Pancreas (tissue), 10 donors: ENCODE data around the gene FAM3C. TPM values are rescaled to one million over a fixed set of nuclear protein-coding genes. Genes with fewer than 3 reads are reported as not detected.

ENCODE experiments used
- ATAC-seq, 4 donors: fragments of 200-7000 bp; cut with Tn5 transposase; one replicate each; pipeline versions ENCODE4 v1.8.0 to v1.9.1; 2020; ENCODE audit warnings: mild to moderate bottlenecking in 4 of 4, moderate library complexity in 4 of 4
- DNase-seq, 6 donors: peaks; one replicate each; pipeline ENCODE4 v3.0.0-alpha.2; 2020
- FAIRE-seq: peaks from 2 replicates; lab custom pipeline; 2012; peaks lifted over from hg19 to GRCh38; lab: Jason Lieb, UNC
- H3K27ac ChIP-seq, 4 donors: fragments of 200-600 bp; sonication (generic); 1 replicate in 3 of 4; 2 replicates in 1 of 4; pipeline versions ENCODE4 v1.5.0 to v1.8.0; 2020
- H3K27me3 ChIP-seq, 4 donors: fragments of 200-600 bp; one replicate each; pipeline ENCODE4 v1.8.0; 2021
- H3K36me3 ChIP-seq, 3 donors: fragments of 200-600 bp; sonication (generic) in 1 of 3; one replicate each; pipeline versions ENCODE4 v1.5.0 to v1.8.0; 2020 to 2021
- H3K4me1 ChIP-seq, 3 donors: fragments of 200-600 bp; one replicate each; pipeline ENCODE4 v1.8.0; 2021
- H3K4me3 ChIP-seq, 4 donors: fragments of 200-600 bp; sonication (generic) in 2 of 4; one replicate each; pipeline versions ENCODE4 v1.5.0 to v1.8.0; 2020 to 2021
- H3K9me3 ChIP-seq, 4 donors: fragments of 200-600 bp; one replicate each; pipeline ENCODE4 v1.8.0; 2021
- WGBS, 2 donors: extraction: QIAGEN DNeasy Blood & Tissue Kit; methylation state at CpG; one replicate each; pipeline ENCODE4 v1.1.7; 2013; 5-methylcytosine and 5-hydroxymethylcytosine counted together
- intact Hi-C, 3 donors: fragments of 100-400 bp; cut with DNase I; formaldehyde crosslinking; loops; one replicate each; pipeline versions ENCODE4 v1.11.1 to v1.14.2; 2022
- polyA plus RNA-seq, 2 donors: library from polyadenylated mRNA; stranded (reverse); fragments of 200-250 nt; gene quantifications; one replicate each; pipeline ENCODE4 v1.2.3, GENCODE V29; 2013
- total RNA-seq, 6 donors: library from RNA; stranded (reverse); fragmentation: NEBNext Ultra II Directional in 4 of 6; extraction: Animal tissue kit (Norgen Biotek cat#: 25700) in 4 of 6; gene quantifications; one replicate each; pipeline versions ENCODE4 v1.2.1 to v1.2.4, GENCODE V29; 2021 to 2023
- TF ChIP-seq, protein P1 (sequence below), 4 donors: fragments of 200-600 bp; sonication (generic) in 3 of 4; IDR thresholded peaks; one replicate each; pipeline versions ENCODE4 v1.5.0 to v1.8.0; 2021; ENCODE audit warnings: antibody characterized with exemption in 4 of 4
- donor health status: healthy with polysubstance abuse.
- donor health status: DM: no; HTN: no; CAD: no; lungs with moderate emphysema.
- donor health status: DM: no; HTN: no; CAD: no.
- donor health status: control.
- donor health status: control.
- donor health status: Bipolar disorder and iron deficiency.
- donor health status: DM: yes; HTN: yes; CAD: no.
- donor health status: DM: no; HTN: no; CAD: no.
- donor health status: DM: no; HTN: no; CAD: no.
- donor health status: DM: yes; HTN: yes; CAD: no.

Gene FAM3C
- total and polyA plus RNA-seq, 8 donors, result 18.2 to 43.6 (median 37.4) TPM

GRCh38 chr7:121401896-121402295, 5.8 kb upstream of the FAM3C start:
- H3K27ac ChIP-seq, result no peak overlapping the region
- FAIRE-seq (no peak), DNase-seq (no peak), ATAC-seq (no peak)
- intact Hi-C loops, result no loop called here
- WGBS, 2 donors, result 77 to 82% methylated on average over 3 of the region's 3 CpGs
- peaks cover 11 to 18% (median 13%) of the 10 kb centered on the region in 3 donors for H3K4me1 ChIP-seq
- no peak overlapping the region for H3K4me3 ChIP-seq
- TF ChIP-seq, protein P1, sequence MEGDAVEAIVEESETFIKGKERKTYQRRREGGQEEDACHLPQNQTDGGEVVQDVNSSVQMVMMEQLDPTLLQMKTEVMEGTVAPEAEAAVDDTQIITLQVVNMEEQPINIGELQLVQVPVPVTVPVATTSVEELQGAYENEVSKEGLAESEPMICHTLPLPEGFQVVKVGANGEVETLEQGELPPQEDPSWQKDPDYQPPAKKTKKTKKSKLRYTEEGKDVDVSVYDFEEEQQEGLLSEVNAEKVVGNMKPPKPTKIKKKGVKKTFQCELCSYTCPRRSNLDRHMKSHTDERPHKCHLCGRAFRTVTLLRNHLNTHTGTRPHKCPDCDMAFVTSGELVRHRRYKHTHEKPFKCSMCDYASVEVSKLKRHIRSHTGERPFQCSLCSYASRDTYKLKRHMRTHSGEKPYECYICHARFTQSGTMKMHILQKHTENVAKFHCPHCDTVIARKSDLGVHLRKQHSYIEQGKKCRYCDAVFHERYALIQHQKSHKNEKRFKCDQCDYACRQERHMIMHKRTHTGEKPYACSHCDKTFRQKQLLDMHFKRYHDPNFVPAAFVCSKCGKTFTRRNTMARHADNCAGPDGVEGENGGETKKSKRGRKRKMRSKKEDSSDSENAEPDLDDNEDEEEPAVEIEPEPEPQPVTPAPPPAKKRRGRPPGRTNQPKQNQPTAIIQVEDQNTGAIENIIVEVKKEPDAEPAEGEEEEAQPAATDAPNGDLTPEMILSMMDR (IDR thresholded peaks at IDR 0.05), result no peak
- no peaks in the 10 kb centered on the region for H3K9me3 ChIP-seq
- no peaks in the 10 kb centered on the region for H3K36me3 ChIP-seq
- H3K27me3 ChIP-seq, result no peaks in the 10 kb centered on the region

GRCh38 chr7:121398246-121398645, 2.1 kb upstream of the FAM3C start:
- ATAC-seq (peak in 3 of 4 donors; percentile 17 to 25 (median 18)), FAIRE-seq (no peak), DNase-seq (peak in 4 of 6 donors; percentile 20 to 49 (median 26))
- TF ChIP-seq, protein P1 (IDR thresholded peaks at IDR 0.05), result peak in 2 of 4 donors; percentile 13 to 20
- no peaks in the 10 kb centered on the region for H3K36me3 ChIP-seq
- H3K27ac ChIP-seq, result peak overlapping the region; percentile 40 to 93 (median 66)
- peaks cover 29 to 36% (median 35%) of the 10 kb centered on the region in 3 donors for H3K4me1 ChIP-seq
- no peaks in the 10 kb centered on the region for H3K27me3 ChIP-seq
- WGBS, 2 donors, result 8 to 22% methylated on average over 5 of the region's 5 CpGs
- peak overlapping the region in 2 of 4 donors; percentile 29 to 39 for H3K4me3 ChIP-seq
- no peaks in the 10 kb centered on the region for H3K9me3 ChIP-seq
- intact Hi-C loops, result no loop called here

DNA sequence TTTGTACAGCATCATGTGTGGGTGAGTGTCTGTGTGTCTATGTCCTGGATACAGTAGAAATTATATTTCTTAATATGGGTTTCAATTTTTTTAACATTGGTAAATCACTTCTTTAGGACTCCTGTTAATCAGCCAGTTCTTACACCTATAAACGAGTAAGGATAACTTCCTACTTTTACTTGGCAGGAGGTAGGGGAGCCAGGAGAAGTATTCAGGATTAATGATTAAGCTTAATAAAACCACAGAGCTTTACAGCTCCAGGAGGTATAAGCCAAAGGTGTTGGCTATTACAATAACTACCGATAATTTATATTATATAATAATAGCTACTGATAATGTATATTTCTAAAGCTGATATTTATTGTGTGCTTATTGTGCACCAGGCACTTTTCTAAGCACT, 1.7 kb upstream of the FAM3C start:
- no peaks in the 10 kb centered on the region for H3K9me3 ChIP-seq
- H3K27ac ChIP-seq, result peak overlapping the region; percentile 40 to 93 (median 66)
- FAIRE-seq, result no peak
- peaks cover 33 to 37% (median 35%) of the 10 kb centered on the region in 3 donors for H3K4me1 ChIP-seq
- no peaks in the 10 kb centered on the region for H3K27me3 ChIP-seq
- intact Hi-C loops, result no loop called here
- H3K4me3 ChIP-seq, result peak overlapping the region in 2 of 4 donors; percentile 29 to 39
- peak; percentile 41 to 72 (median 63) for ATAC-seq
- no peaks in the 10 kb centered on the region for H3K36me3 ChIP-seq
- TF ChIP-seq, protein P1 (IDR thresholded peaks at IDR 0.05), result no peak
- WGBS, 2 donors, result 12% methylated on average over 2 of the region's 2 CpGs
- no peak for DNase-seq

- no peaks in the 10 kb centered on the region for H3K36me3 ChIP-seq
- intact Hi-C loops, result no loop called here
- peaks cover 34 to 37% (median 35%) of the 10 kb centered on the region in 3 donors for H3K4me1 ChIP-seq
- H3K27me3 ChIP-seq, result no peaks in the 10 kb centered on the region
- H3K27ac ChIP-seq, result peak overlapping the region in 3 of 4 donors; percentile 38 to 93 (median 93)
- H3K9me3 ChIP-seq, result no peaks in the 10 kb centered on the region
- WGBS, 2 donors, result 35 to 39% methylated on average over 3 of the region's 3 CpGs
- TF ChIP-seq, protein P1 (IDR thresholded peaks at IDR 0.05), result no peak
- peak in 1 of 4 donors; percentile 6 for ATAC-seq
- FAIRE-seq, result no peak
- DNase-seq, result no peak
- H3K4me3 ChIP-seq, result no peak overlapping the region
These were observed 1.3 kb upstream of the FAM3C start for GRCh38 chr7:121397361-121397760.

- H3K9me3 ChIP-seq, result no peaks in the 10 kb centered on the region
- ATAC-seq, result peak; percentile 25 to 51 (median 39)
- intact Hi-C loops, result no loop called here
- DNase-seq, result peak in 3 of 6 donors; percentile 38 to 79 (median 47)
- FAIRE-seq, result no peak
- no peaks in the 10 kb centered on the region for H3K36me3 ChIP-seq
- 1% methylated on average over 26 to 30 of the region's 30 CpGs for WGBS, 2 donors
- H3K4me1 ChIP-seq, result peaks cover 34 to 37% (median 35%) of the 10 kb centered on the region in 3 donors
- peak overlapping the region; percentile 78 to 93 (median 90) for H3K27ac ChIP-seq
- TF ChIP-seq, protein P1 (IDR thresholded peaks at IDR 0.05), result no peak
- H3K4me3 ChIP-seq, result peak overlapping the region; percentile 81 to 94 (median 86)
- H3K27me3 ChIP-seq, result no peaks in the 10 kb centered on the region
These were observed 581 bp downstream of the FAM3C start for GRCh38 chr7:121395494-121395960.
